Gastrocnemius medialis (tissue), 4 donors: ENCODE results near the gene ERBB2.

Experiments used
- CTCF ChIP-seq, 5 experiments: fragments of 450-650 bp in 3 of 5; fragments of 200-600 bp in 2 of 5; sonication (generic) in 2 of 5; IDR thresholded peaks in 4 of 5; conservative IDR thresholded peaks in 1 of 5; 1 replicate in 4 of 5; 2 replicates in 1 of 5; pipeline ENCODE4 v1.5.1; 2016 to 2019; ENCODE audit warnings: antibody characterized with exemption in 5 of 5, mild to moderate bottlenecking in 3 of 5, moderate library complexity in 3 of 5
- POLR2A ChIP-seq, 2 donors: fragments of 450-650 bp; IDR thresholded peaks; one replicate each; pipeline ENCODE4 v1.6.1; 2017; ENCODE audit warnings: antibody characterized with exemption in 2 of 2, mild to moderate bottlenecking in 2 of 2, moderate library complexity in 2 of 2

GRCh38 chr17:39660011-39660360, 39.9 kb upstream of the ERBB2 start:
- TF ChIP-seq CTCF (IDR thresholded peaks at IDR 0.05 in 4 of 5, conservative IDR thresholded peaks at IDR 0.05 in 1 of 5), result no peak
- no peak for TF ChIP-seq POLR2A (IDR thresholded peaks at IDR 0.05)
